Smooth muscle cell (in vitro differentiated cells): ENCODE data around the gene TEX10. TPM values are rescaled to one million over a fixed set of nuclear protein-coding genes. Genes with fewer than 3 reads are reported as not detected.

Experiments used
- DNase-seq: peaks from one replicate; lab custom pipeline; 2025; ENCODE audit not compliant: unreplicated experiment; lab: John Stamatoyannopoulos, UW
- H2AFZ ChIP-seq: fragments of 200-600 bp; sonication (generic); 2 replicates; pipeline ENCODE4 v1.6.0; 2016; ENCODE audit warnings: antibody characterized with exemption, low read depth, mild to moderate bottlenecking
- H3F3A ChIP-seq: fragments of 200-600 bp; sonication (generic); 2 replicates; pipeline ENCODE4 v1.6.0; 2017; ENCODE audit warnings: antibody characterized with exemption, low read depth
- H3K27ac ChIP-seq: fragments of 200-600 bp; sonication (generic); 2 replicates; pipeline ENCODE4 v1.5.1; 2016; ENCODE audit warnings: low read depth, mild to moderate bottlenecking
- H3K27me3 ChIP-seq: fragments of 200-600 bp; sonication (generic); 2 replicates; pipeline ENCODE4 v1.6.1; 2016; ENCODE audit warnings: low read depth, mild to moderate bottlenecking
- H3K36me3 ChIP-seq: fragments of 200-600 bp; sonication (generic); 2 replicates; pipeline ENCODE4 v1.5.1; 2016; ENCODE audit warnings: low read depth
- H3K4me1 ChIP-seq: fragments of 200-600 bp; sonication (generic); 2 replicates; pipeline ENCODE4 v1.5.1; 2016; ENCODE audit warnings: low read depth
- H3K4me2 ChIP-seq: fragments of 200-600 bp; sonication (generic); 2 replicates; pipeline ENCODE4 v1.6.0; 2016; ENCODE audit warnings: mild to moderate bottlenecking
- H3K4me3 ChIP-seq: fragments of 200-600 bp; sonication (generic); 2 replicates; pipeline ENCODE4 v1.5.1; 2016; ENCODE audit warnings: mild to moderate bottlenecking
- H3K79me2 ChIP-seq: fragments of 200-600 bp; sonication (generic); 2 replicates; pipeline ENCODE4 v1.6.0; 2016; ENCODE audit warnings: low read depth, mild to moderate bottlenecking
- H3K9ac ChIP-seq: fragments of 200-600 bp; sonication (generic); 2 replicates; pipeline ENCODE4 v1.6.0; 2016; ENCODE audit warnings: low read depth
- H3K9me3 ChIP-seq: fragments of 200-600 bp; sonication (generic); replicated peaks from 2 replicates; pipeline ENCODE4 v1.5.1; 2016; ENCODE audit warnings: low read depth
- H4K20me1 ChIP-seq: fragments of 200-600 bp; sonication (generic); 2 replicates; pipeline ENCODE4 v1.6.0; 2016; ENCODE audit warnings: low read depth
- CTCF ChIP-seq: fragments of 200-600 bp; sonication (generic); IDR thresholded peaks from 2 replicates; pipeline ENCODE4 v1.5.1; 2017; ENCODE audit warnings: borderline replicate concordance, mild to moderate bottlenecking, antibody characterized with exemption; ENCODE audit not compliant: insufficient read depth, poor library complexity, severe bottlenecking
- WGBS: methylation state at CpG from one replicate; pipeline ENCODE4 v1.1.7; 2016; ENCODE audit warnings: low lambda C conversion rate; 5-methylcytosine and 5-hydroxymethylcytosine counted together
- polyA plus RNA-seq: library from polyadenylated mRNA; unstranded; fragments of >200 nt; fragmentation: Nextera tagmentation; extraction: Ambion mirVana; gene quantifications from 2 replicates; pipeline ENCODE4 v1.2.1, GENCODE V29; 2016
- total RNA-seq: library from RNA; depleted of rRNA; stranded (reverse); fragments of >200 nt; gene quantifications from 2 replicates; pipeline ENCODE4 v1.2.3, GENCODE V29; 2014

TEX10 gene
- total and polyA plus RNA-seq, 2 experiments from 2014 or later, result 13.5 to 29.2 TPM

- peaks cover 11% of the 10 kb centered on the region for H4K20me1 ChIP-seq
- H3K4me3 ChIP-seq, result no peak overlapping the region
- no peak for DNase-seq
- H3K9me3 ChIP-seq, result no peaks in the 10 kb centered on the region
- H3K36me3 ChIP-seq, result peaks cover 9% of the 10 kb centered on the region
- H2AFZ ChIP-seq, result no peak overlapping the region
- H3K4me1 ChIP-seq, result no peaks in the 10 kb centered on the region
- no peaks in the 10 kb centered on the region for H3K27me3 ChIP-seq
- TF ChIP-seq CTCF, result no peak
- H3F3A ChIP-seq, result no peaks in the 10 kb centered on the region
- H3K79me2 ChIP-seq, result peaks cover 29% of the 10 kb centered on the region
- H3K9ac ChIP-seq, result no peak overlapping the region
- 100% methylated on average over 1 of the region's 1 CpG for WGBS
- H3K27ac ChIP-seq, result no peak overlapping the region
- H3K4me2 ChIP-seq, result no peak overlapping the region
Observed at GRCh38 chr9:100308965-100309564, 43.7 kb downstream of the TEX10 start.

- no peaks in the 10 kb centered on the region for H3F3A ChIP-seq
- H3K9ac ChIP-seq, result no peak overlapping the region
- no peak for TF ChIP-seq CTCF
- H3K4me2 ChIP-seq, result no peak overlapping the region
- no peak overlapping the region for H3K4me3 ChIP-seq
- no peak overlapping the region for H2AFZ ChIP-seq
- peaks cover 16% of the 10 kb centered on the region for H4K20me1 ChIP-seq
- no peaks in the 10 kb centered on the region for H3K4me1 ChIP-seq
- peaks cover 9% of the 10 kb centered on the region for H3K36me3 ChIP-seq
- 96% methylated on average over 2 of the region's 2 CpGs for WGBS
- DNase-seq, result no peak
- H3K27me3 ChIP-seq, result no peaks in the 10 kb centered on the region
- H3K27ac ChIP-seq, result no peak overlapping the region
- H3K79me2 ChIP-seq, result peaks cover 20% of the 10 kb centered on the region
- no peaks in the 10 kb centered on the region for H3K9me3 ChIP-seq
Observed at GRCh38 chr9:100307080-100307479, 45.7 kb downstream of the TEX10 start.

DNA sequence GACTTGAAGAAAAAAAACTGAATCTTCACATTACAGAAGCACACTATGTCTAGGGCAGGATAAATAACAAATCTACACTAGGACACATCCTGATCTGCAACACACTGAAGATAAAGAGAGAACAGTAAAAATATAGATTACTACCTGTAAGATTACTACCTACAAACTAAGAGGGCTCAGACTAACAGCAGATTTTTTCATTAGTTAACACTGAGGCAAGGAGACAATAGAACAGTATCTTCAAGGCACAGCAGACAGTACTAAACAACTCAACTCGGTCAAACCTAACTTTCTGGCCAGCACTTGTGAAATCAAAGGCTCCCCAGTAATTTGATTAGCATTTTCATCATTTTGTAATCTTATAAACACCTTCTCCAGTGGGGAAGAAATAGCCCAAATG is 46.5 kb downstream of the TEX10 start:
- Histone ChIP-seq H3K9ac (no peak overlapping the region), H3K36me3 (peaks cover 9% of the 10 kb centered on the region), H3F3A (no peaks in the 10 kb centered on the region), H3K4me2 (no peak overlapping the region), H3K79me2 (peaks cover 18% of the 10 kb centered on the region), H2AFZ (no peak overlapping the region), H3K4me3 (no peak overlapping the region), H3K27me3 (no peaks in the 10 kb centered on the region), H3K4me1 (no peaks in the 10 kb centered on the region), H3K27ac (no peak overlapping the region), H4K20me1 (peaks cover 14% of the 10 kb centered on the region), H3K9me3 (no peaks in the 10 kb centered on the region)
- 100% methylated on average over 1 of the region's 1 CpG for WGBS
- DNase-seq, result no peak
- TF ChIP-seq CTCF, result no peak

DNA sequence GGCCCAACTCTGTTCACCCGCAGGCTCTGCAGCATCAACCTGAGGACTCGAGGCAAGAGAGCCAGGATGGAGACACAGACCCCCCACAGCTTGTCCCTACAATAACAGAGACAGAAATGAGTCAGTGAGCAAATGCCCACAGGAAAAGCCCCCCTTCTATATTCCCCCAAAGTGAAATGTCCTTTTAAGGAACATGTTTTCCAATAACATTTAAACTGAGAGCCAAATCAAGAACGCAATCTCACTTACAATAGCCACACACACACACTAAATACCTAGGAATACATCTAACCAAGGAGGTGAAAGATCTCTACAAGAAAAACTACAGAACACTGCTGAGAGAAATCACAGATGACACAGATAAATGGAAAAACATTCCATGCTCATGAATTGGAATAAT is 49.0 kb downstream of the TEX10 start:
- Histone ChIP-seq H3K4me3 (no peak overlapping the region), H4K20me1 (peaks cover 14% of the 10 kb centered on the region), H3F3A (no peaks in the 10 kb centered on the region), H3K79me2 (peaks cover 14% of the 10 kb centered on the region), H3K9me3 (no peaks in the 10 kb centered on the region), H3K4me1 (no peaks in the 10 kb centered on the region), H3K4me2 (no peak overlapping the region), H3K27ac (no peak overlapping the region), H3K9ac (no peak overlapping the region), H2AFZ (no peak overlapping the region), H3K36me3 (peaks cover 9% of the 10 kb centered on the region), H3K27me3 (no peaks in the 10 kb centered on the region)
- no peak for DNase-seq
- no peak for TF ChIP-seq CTCF
- WGBS, result 95% methylated on average over 3 of the region's 3 CpGs
